DLD1 (cell line): ENCODE results near the gene NCAPD3.

Experiments
- in situ Hi-C: cut with HindIII; loops from 2 replicates; pipeline ENCODE4 v1.10.0; 2017; ENCODE audit warnings: low sequenced_read_pairs

The NCAPD3 gene

GRCh38 chr11:134254433-134255183 lies 30.8 kb upstream of the NCAPD3 start:
- in situ Hi-C loops = no loop called here

GRCh38 chr11:134253188-134253993 lies 29.6 kb upstream of the NCAPD3 start, which contains the start of the genes ACAD8 and THYN1:
Gene ACAD8 (plus strand): TSS chr11:134253568. CDS start chr11:134253601, 33 bp downstream.
Gene THYN1 (minus strand): TSS chr11:134253352. CDS start chr11:134252882, 470 bp downstream.
- in situ Hi-C loops = no loop called here

GRCh38 chr11:134252346-134253187 lies 28.8 kb upstream of the NCAPD3 start:
- in situ Hi-C loops = no loop called here

- in situ Hi-C loops = no loop called here
These were observed 26.9 kb upstream of the NCAPD3 start for GRCh38 chr11:134250675-134251074.

GRCh38 chr11:134250246-134250645 lies 26.5 kb upstream of the NCAPD3 start:
- in situ Hi-C loops = no loop called here

- in situ Hi-C loops = no loop called here
These were observed 25.2 kb upstream of the NCAPD3 start for GRCh38 chr11:134248910-134249480.

GRCh38 chr11:134246678-134247077 lies 22.9 kb upstream of the NCAPD3 start:
- in situ Hi-C loops = no loop called here

- in situ Hi-C loops = no loop called here
These were observed 22.3 kb upstream of the NCAPD3 start for GRCh38 chr11:134246100-134246499.

GRCh38 chr11:134245434-134245833 lies 21.7 kb upstream of the NCAPD3 start:
- in situ Hi-C loops = no loop called here

GRCh38 chr11:134244593-134244992 lies 20.8 kb upstream of the NCAPD3 start:
- in situ Hi-C loops = no loop called here

GRCh38 chr11:134243913-134244312 lies 20.1 kb upstream of the NCAPD3 start:
- in situ Hi-C loops = no loop called here

GRCh38 chr11:134242376-134242775 lies 18.6 kb upstream of the NCAPD3 start:
- in situ Hi-C loops = no loop called here

GRCh38 chr11:134240592-134240991 lies 16.8 kb upstream of the NCAPD3 start:
- in situ Hi-C loops = no loop called here

GRCh38 chr11:134238956-134239355 lies 15.2 kb upstream of the NCAPD3 start:
- in situ Hi-C loops = no loop called here

- in situ Hi-C loops = no loop called here
These were observed 13.8 kb upstream of the NCAPD3 start for GRCh38 chr11:134237557-134237922.

GRCh38 chr11:134236834-134237556 lies 13.2 kb upstream of the NCAPD3 start:
- in situ Hi-C loops = no loop called here

GRCh38 chr11:134235399-134235798 lies 11.6 kb upstream of the NCAPD3 start:
- in situ Hi-C loops = no loop called here

- in situ Hi-C loops = no loop called here
These were observed 10.0 kb upstream of the NCAPD3 start for GRCh38 chr11:134233729-134234179.

GRCh38 chr11:134231958-134232659 lies 8.3 kb upstream of the NCAPD3 start:
- in situ Hi-C loops = no loop called here
